CD4-positive, alpha-beta T cell treated with Interleukin-10 for 1 hour (primary cell): ENCODE results near the gene PDZD2.
"Not testable (repeated sequence)": the region's sequence is repeated elsewhere in the genome, so short reads cannot be mapped to it uniquely, and the experiment has no call there.

Source experiments
- DNase-seq: peaks from one replicate; pipeline ENCODE4 v3.0.0-alpha.2; 2020

PDZD2 gene

GRCh38 chr5:31987985-31988710 is 349.2 kb downstream of the PDZD2 start:
- no peak for DNase-seq

GRCh38 chr5:31990081-31990650 is 351.2 kb downstream of the PDZD2 start:
- DNase-seq: no peak

- no peak for DNase-seq
These were observed 351.8 kb downstream of the PDZD2 start for GRCh38 chr5:31990701-31991110.

- DNase-seq: no peak
These were observed 353.4 kb downstream of the PDZD2 start for GRCh38 chr5:31992377-31992776.

GRCh38 chr5:31993165-31993961 is 354.4 kb downstream of the PDZD2 start:
- DNase-seq: no peak

GRCh38 chr5:31995006-31995405 is 356.1 kb downstream of the PDZD2 start:
- DNase-seq: no peak

GRCh38 chr5:31995714-31996113 is 356.8 kb downstream of the PDZD2 start:
- DNase-seq: no peak

- no peak for DNase-seq
These were observed 358.0 kb downstream of the PDZD2 start for GRCh38 chr5:31996909-31997308.

GRCh38 chr5:31999470-31999869 is 360.5 kb downstream of the PDZD2 start:
- no peak for DNase-seq

- no peak for DNase-seq
These were observed 361.8 kb downstream of the PDZD2 start for GRCh38 chr5:32000731-32001130.

- no peak for DNase-seq
These were observed 362.4 kb downstream of the PDZD2 start for GRCh38 chr5:32001284-32001683.

GRCh38 chr5:32001707-32002106 is 362.8 kb downstream of the PDZD2 start:
- DNase-seq: no peak

- no peak for DNase-seq
These were observed 363.8 kb downstream of the PDZD2 start for GRCh38 chr5:32002755-32003154.

GRCh38 chr5:32003981-32004380 is 365.1 kb downstream of the PDZD2 start:
- no peak for DNase-seq

GRCh38 chr5:32004404-32004803 is 365.5 kb downstream of the PDZD2 start:
- no peak for DNase-seq

- no peak for DNase-seq
These were observed 369.8 kb downstream of the PDZD2 start for GRCh38 chr5:32008746-32009145.

GRCh38 chr5:32013658-32014057 is 374.7 kb downstream of the PDZD2 start:
- DNase-seq: no peak

GRCh38 chr5:32014096-32014745 is 375.3 kb downstream of the PDZD2 start:
- DNase-seq: no peak

GRCh38 chr5:32015262-32015661 is 376.3 kb downstream of the PDZD2 start:
- DNase-seq: not testable (repeated sequence)

GRCh38 chr5:32017692-32018367 is 378.9 kb downstream of the PDZD2 start:
- no peak for DNase-seq

GRCh38 chr5:32018476-32019436 is 379.8 kb downstream of the PDZD2 start:
- no peak for DNase-seq

GRCh38 chr5:32020271-32020670 is 381.3 kb downstream of the PDZD2 start:
- DNase-seq: peak; percentile 2
